H1 (cell line): ENCODE data around the gene AGT. TPM values are rescaled to one million over a fixed set of nuclear protein-coding genes. Genes with fewer than 3 reads are reported as not detected.
"Not testable (repeated sequence)": the region's sequence is repeated elsewhere in the genome, so short reads cannot be mapped to it uniquely, and the experiment has no call there.

Source experiments
- CTCF ChIA-PET: fragments of 300-600 bp; sonication (Branson Sonifier 250); formaldehyde crosslinking; loops from one replicate; lab custom pipeline; 2021; ENCODE audit not compliant: partially characterized antibody; lab: Charles Lee
- POLR2A ChIA-PET: fragments of 300-600 bp; sonication (Branson Sonifier 250); formaldehyde crosslinking; loops from one replicate; lab custom pipeline; 2021; ENCODE audit warnings: inconsistent platforms; ENCODE audit not compliant: partially characterized antibody; lab: Charles Lee
- DNase-seq, 2 experiments: peaks; one replicate each; pipeline versions ENCODE4 v3.0.0 to v3.0.0-alpha.2; 2010 to 2022; ENCODE audit warnings: low spot score in 2 of 2, low read depth in 1 of 2, mixed read lengths in 1 of 2
- FAIRE-seq: peaks from 2 replicates; lab custom pipeline; 2011; peaks lifted over from hg19 to GRCh38; lab: Jason Lieb, UNC
- H2AFZ ChIP-seq: 2 replicates; pipeline ENCODE4 v1.8.1; 2012; ENCODE audit warnings: low read length, inconsistent platforms
- H2AK5ac ChIP-seq: 2 replicates; pipeline ENCODE4 v1.6.1; 2013; ENCODE audit warnings: low read depth, low read length
- H2BK120ac ChIP-seq: replicated peaks from 2 replicates; pipeline ENCODE3; 2013; ENCODE audit warnings: low read depth, low read length, inconsistent platforms
- H2BK12ac ChIP-seq: 2 replicates; pipeline ENCODE4 v1.6.1; 2013; ENCODE audit warnings: low read depth, low read length
- H2BK15ac ChIP-seq: 2 replicates; pipeline ENCODE4 v1.6.1; 2013; ENCODE audit warnings: low read length
- H2BK20ac ChIP-seq: 2 replicates; pipeline ENCODE4 v1.6.1; 2013; ENCODE audit warnings: low read length
- H2BK5ac ChIP-seq: 2 replicates; pipeline ENCODE4 v1.6.1; 2013; ENCODE audit warnings: low read depth, low read length
- H3K14ac ChIP-seq: 2 replicates; pipeline ENCODE4 v1.6.1; 2013; ENCODE audit warnings: inconsistent platforms; ENCODE audit not compliant: insufficient read length
- H3K18ac ChIP-seq: 2 replicates; pipeline ENCODE4 v1.6.1; 2013; ENCODE audit warnings: low read length; ENCODE audit errors: extremely low read depth
- H3K23ac ChIP-seq: 2 replicates; pipeline ENCODE4 v1.6.1; 2013; ENCODE audit warnings: inconsistent platforms; ENCODE audit not compliant: insufficient read length
- H3K23me2 ChIP-seq: 2 replicates; pipeline ENCODE4 v1.6.1; 2013; ENCODE audit warnings: low read depth, low read length
- H3K27ac ChIP-seq: 2 replicates; pipeline ENCODE4 v1.6.1; 2011; ENCODE audit warnings: low read depth, low read length, inconsistent platforms
- H3K27me3 ChIP-seq, 4 experiments: replicated peaks in 1 of 4; 1 replicate in 1 of 4; 2 replicates in 3 of 4; pipeline versions ENCODE4 v1.6.1 to v1.8.1; 2011 to 2013; ENCODE audit warnings: low read length in 3 of 4, mild to moderate bottlenecking in 3 of 4, inconsistent platforms in 2 of 4, mixed read lengths in 2 of 4, moderate library complexity in 1 of 4; ENCODE audit not compliant: control insufficient read depth in 3 of 4, insufficient read depth in 3 of 4; ENCODE audit errors: extremely low read depth in 1 of 4
- H3K36me3 ChIP-seq, 4 experiments: 2 replicates each; pipeline versions ENCODE4 v1.6.1 to v1.8.1; 2011 to 2013; ENCODE audit warnings: mild to moderate bottlenecking in 4 of 4, low read length in 3 of 4, moderate library complexity in 2 of 4, control low read depth in 1 of 4, inconsistent platforms in 1 of 4; ENCODE audit not compliant: insufficient read depth in 4 of 4, control insufficient read depth in 2 of 4
- H3K4ac ChIP-seq: replicated peaks from 2 replicates; pipeline ENCODE3; 2013; ENCODE audit warnings: low read length, low read depth, mixed read lengths, inconsistent platforms; ENCODE audit not compliant: insufficient read length
- H3K4me1 ChIP-seq, 4 experiments: replicated peaks in 1 of 4; 1 replicate in 1 of 4; 2 replicates in 3 of 4; pipeline versions ENCODE4 v1.6.1 to v1.8.1; 2011 to 2013; ENCODE audit warnings: low read length in 3 of 4, inconsistent platforms in 2 of 4, mixed read lengths in 1 of 4; ENCODE audit not compliant: insufficient read depth in 4 of 4, control insufficient read depth in 3 of 4
- H3K4me2 ChIP-seq, 2 experiments: 2 replicates each; pipeline versions ENCODE4 v1.6.1 to v1.8.1; 2011 to 2013; ENCODE audit warnings: low read depth in 2 of 2, low read length in 2 of 2, control low read depth in 1 of 2, inconsistent platforms in 1 of 2, mild to moderate bottlenecking in 1 of 2; ENCODE audit not compliant: insufficient read depth in 1 of 2
- H3K4me3 ChIP-seq, 4 experiments: fragments of 200-600, 300-600 bp in 1 of 4; sonication (generic), shearing (Covaris generic), sonication (Bioruptor Twin) in 1 of 4; 2 replicates each; pipeline versions ENCODE4 v1.5.1 to v1.8.1; 2011 to 2016; ENCODE audit warnings: low read length in 4 of 4, low read depth in 3 of 4, control low read depth in 2 of 4, inconsistent platforms in 2 of 4, mild to moderate bottlenecking in 2 of 4, mixed read lengths in 1 of 4, moderate library complexity in 1 of 4; ENCODE audit not compliant: insufficient read depth in 2 of 4; ENCODE audit errors: extremely low read depth in 1 of 4
- H3K56ac ChIP-seq: replicated peaks from 2 replicates; pipeline ENCODE3; 2013; ENCODE audit warnings: low read depth, mild to moderate bottlenecking, mixed read lengths, low read length, inconsistent platforms; ENCODE audit not compliant: insufficient read length
- H3K79me1 ChIP-seq: 2 replicates; pipeline ENCODE4 v1.6.1; 2013; ENCODE audit warnings: low read depth, low read length, control low read depth
- H3K79me2 ChIP-seq, 2 experiments: 2 replicates each; pipeline versions ENCODE4 v1.6.1 to v1.8.1; 2012 to 2013; ENCODE audit warnings: low read length in 2 of 2, mild to moderate bottlenecking in 2 of 2, inconsistent platforms in 1 of 2; ENCODE audit not compliant: insufficient read depth in 2 of 2, control insufficient read depth in 1 of 2
- H3K9ac ChIP-seq, 4 experiments: replicated peaks in 1 of 4; 1 replicate in 1 of 4; 2 replicates in 3 of 4; pipeline versions ENCODE4 v1.6.1 to v1.8.1; 2011 to 2013; ENCODE audit warnings: low read depth in 3 of 4, low read length in 3 of 4, control low read depth in 2 of 4, mild to moderate bottlenecking in 2 of 4, moderate library complexity in 2 of 4, inconsistent platforms in 1 of 4; ENCODE audit errors: extremely low read depth in 1 of 4
- H3K9me3 ChIP-seq, 2 experiments: 2 replicates each; pipeline versions ENCODE4 v1.6.1 to v1.8.1; 2012 to 2013; ENCODE audit warnings: mild to moderate bottlenecking in 2 of 2, moderate library complexity in 2 of 2, control low read depth in 1 of 2, inconsistent platforms in 1 of 2, low read depth in 1 of 2, low read length in 1 of 2, mixed read lengths in 1 of 2; ENCODE audit not compliant: insufficient read depth in 2 of 2
- H4K20me1 ChIP-seq, 2 experiments: replicated peaks in 1 of 2; 2 replicates each; pipeline versions ENCODE3 to v1.8.1; 2011 to 2013; ENCODE audit warnings: inconsistent platforms in 2 of 2, low read length in 2 of 2, mild to moderate bottlenecking in 1 of 2; ENCODE audit not compliant: insufficient read depth in 2 of 2, control insufficient read depth in 1 of 2
- H4K5ac ChIP-seq: 2 replicates; pipeline ENCODE4 v1.6.1; 2013; ENCODE audit warnings: low read length, low read depth, mixed read lengths, inconsistent platforms; ENCODE audit not compliant: insufficient read length
- H4K8ac ChIP-seq: 2 replicates; pipeline ENCODE4 v1.8.0; 2013; ENCODE audit warnings: mild to moderate bottlenecking, moderate library complexity, low read length, inconsistent platforms; ENCODE audit not compliant: insufficient read depth; ENCODE audit errors: extremely low read depth
- H4K91ac ChIP-seq: replicated peaks from 2 replicates; pipeline ENCODE3; 2013; ENCODE audit warnings: low read length, mixed read lengths, inconsistent platforms; ENCODE audit not compliant: insufficient read length
- WGBS, 2 experiments: shearing (Covaris generic) in 1 of 2; methylation state at CpG; one replicate each; pipeline versions ENCODE4 v1.1.6 to v1.1.7; 2013 to 2015; ENCODE audit warnings: low lambda C conversion rate in 2 of 2, mixed read lengths in 2 of 2, inconsistent platforms in 1 of 2, low coverage in 1 of 2, missing lambda C conversion rate in 1 of 2; ENCODE audit not compliant: insufficient replicate concordance in 2 of 2, insufficient coverage in 1 of 2, insufficient read length in 1 of 2; ENCODE audit errors: extremely low coverage in 1 of 2, missing lambda C conversion rate in 1 of 2; 5-methylcytosine and 5-hydroxymethylcytosine counted together
- polyA plus RNA-seq, 7 experiments: library from polyadenylated mRNA; depleted of rRNA in 3 of 7; stranded (reverse) in 5 of 7; unstranded in 2 of 7; fragments of >200 nt in 5 of 7; fragments of 200-250 nt in 2 of 7; gene quantifications; 1 replicate in 5 of 7; 2 replicates in 1 of 7; 4 replicates in 1 of 7; pipeline versions ENCODE4 v1.2.1 to v1.2.3, GENCODE V29; 2011 to 2013; ENCODE audit warnings: missing spikeins in 2 of 7, mixed read lengths in 2 of 7
- total RNA-seq: library from RNA; stranded (reverse); fragmentation: NEBNext Ultra II Directional; extraction: Animal tissue kit (Norgen Biotek cat#: 25700); gene quantifications from 2 replicates; pipeline ENCODE4 v1.2.1, GENCODE V29; 2021

Gene AGT
- total and polyA plus RNA-seq, 2 of the 8 experiments (the other 6 are each of a cell fraction or from before 2014, with no cell fraction given): 0.20 TPM; not detected in 1

GRCh38 chr1:230716453-230716852 is 2.5 kb upstream of the AGT start:
- H3K14ac ChIP-seq, H3K27ac ChIP-seq, H3K4ac ChIP-seq, H2BK12ac ChIP-seq, H3K79me2 ChIP-seq, H2BK5ac ChIP-seq, H4K8ac ChIP-seq, H3K36me3 ChIP-seq, H4K20me1 ChIP-seq, H3K18ac ChIP-seq, H3K23me2 ChIP-seq, H3K56ac ChIP-seq, H3K23ac ChIP-seq, H3K4me3 ChIP-seq, H3K9me3 ChIP-seq, FAIRE-seq, H2BK120ac ChIP-seq, H3K4me2 ChIP-seq, H2AFZ ChIP-seq, POLR2A ChIA-PET, H3K79me1 ChIP-seq, H2AK5ac ChIP-seq, H3K27me3 ChIP-seq, H3K9ac ChIP-seq, H2BK15ac ChIP-seq, H4K5ac ChIP-seq, H4K91ac ChIP-seq, H2BK20ac ChIP-seq, DNase-seq: not testable (repeated sequence)
- 68% methylated on average over 3 of the region's 3 CpGs; no CpG with 5 or more reads in 1 of the 2 experiments for WGBS, 2 experiments
- CTCF ChIA-PET: interaction anchor here (0.7 to 1.9 kb wide), 3 partner anchors 37 to 57 kb away, joined by 3 to 4 read pairs (median 3); no protein-coding TSS in a partner anchor
- H3K4me1 ChIP-seq: peaks cover 0 to 10% (median 4%) of the 10 kb centered on the region in 4 experiments; a peak in 4 of 7 replicates
